Endothelial cell (in vitro differentiated cells): ENCODE data around the gene OR10A7. TPM values are rescaled to one million over a fixed set of nuclear protein-coding genes. Genes with fewer than 3 reads are reported as not detected.

Experiments
- DNase-seq: peaks from one replicate; pipeline ENCODE4 v3.0.0; 2021; ENCODE audit warnings: low spot score
- H3K27ac Mint-ChIP-seq: one replicate; pipeline ENCODE4 v1.8.0; 2021; ENCODE audit warnings: mixed read lengths, inconsistent platforms; ENCODE audit not compliant: unreplicated experiment
- H3K27me3 Mint-ChIP-seq: one replicate; pipeline ENCODE4 v1.8.0; 2021; ENCODE audit warnings: mild to moderate bottlenecking, moderate library complexity, mixed read lengths, inconsistent platforms; ENCODE audit not compliant: unreplicated experiment
- H3K36me3 Mint-ChIP-seq: one replicate; pipeline ENCODE4 v1.8.0; 2021; ENCODE audit warnings: mild to moderate bottlenecking, low read depth, mixed read lengths, inconsistent platforms; ENCODE audit not compliant: unreplicated experiment
- H3K4me1 Mint-ChIP-seq: one replicate; pipeline ENCODE4 v1.8.0; 2021; ENCODE audit warnings: mild to moderate bottlenecking, mixed read lengths, inconsistent platforms; ENCODE audit not compliant: unreplicated experiment
- H3K4me3 Mint-ChIP-seq: one replicate; pipeline ENCODE4 v1.8.0; 2021; ENCODE audit warnings: mild to moderate bottlenecking, mixed read lengths, inconsistent platforms; ENCODE audit not compliant: unreplicated experiment
- H3K9me3 Mint-ChIP-seq: one replicate; pipeline ENCODE4 v1.8.0; 2021; ENCODE audit warnings: mixed read lengths, inconsistent platforms; ENCODE audit not compliant: unreplicated experiment
- total RNA-seq: library from RNA; stranded (reverse); fragmentation: NEBNext Ultra II Directional; extraction: Animal tissue kit (Norgen Biotek cat#: 25700); gene quantifications from one replicate; pipeline ENCODE4 v1.2.1, GENCODE V29; 2021; ENCODE audit not compliant: unreplicated experiment
- TF ChIP-seq, protein P1 (sequence below): fragments of 200-600 bp; sonication (generic); IDR thresholded peaks from one replicate; pipeline ENCODE4 v1.5.0; 2021; ENCODE audit warnings: antibody characterized with exemption; ENCODE audit not compliant: unreplicated experiment

Gene OR10A7
- total RNA-seq, 1 donor from 2014 or later, result not detected

- H3K27me3 Mint-ChIP-seq, result no peaks in the 10 kb centered on the region
- DNase-seq, result no peak
- no peaks in the 10 kb centered on the region for H3K4me1 Mint-ChIP-seq
- H3K27ac Mint-ChIP-seq, result no peak overlapping the region
- TF ChIP-seq, protein P1, sequence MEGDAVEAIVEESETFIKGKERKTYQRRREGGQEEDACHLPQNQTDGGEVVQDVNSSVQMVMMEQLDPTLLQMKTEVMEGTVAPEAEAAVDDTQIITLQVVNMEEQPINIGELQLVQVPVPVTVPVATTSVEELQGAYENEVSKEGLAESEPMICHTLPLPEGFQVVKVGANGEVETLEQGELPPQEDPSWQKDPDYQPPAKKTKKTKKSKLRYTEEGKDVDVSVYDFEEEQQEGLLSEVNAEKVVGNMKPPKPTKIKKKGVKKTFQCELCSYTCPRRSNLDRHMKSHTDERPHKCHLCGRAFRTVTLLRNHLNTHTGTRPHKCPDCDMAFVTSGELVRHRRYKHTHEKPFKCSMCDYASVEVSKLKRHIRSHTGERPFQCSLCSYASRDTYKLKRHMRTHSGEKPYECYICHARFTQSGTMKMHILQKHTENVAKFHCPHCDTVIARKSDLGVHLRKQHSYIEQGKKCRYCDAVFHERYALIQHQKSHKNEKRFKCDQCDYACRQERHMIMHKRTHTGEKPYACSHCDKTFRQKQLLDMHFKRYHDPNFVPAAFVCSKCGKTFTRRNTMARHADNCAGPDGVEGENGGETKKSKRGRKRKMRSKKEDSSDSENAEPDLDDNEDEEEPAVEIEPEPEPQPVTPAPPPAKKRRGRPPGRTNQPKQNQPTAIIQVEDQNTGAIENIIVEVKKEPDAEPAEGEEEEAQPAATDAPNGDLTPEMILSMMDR, result no peak
- no peak overlapping the region for H3K4me3 Mint-ChIP-seq
- no peaks in the 10 kb centered on the region for H3K9me3 Mint-ChIP-seq
- no peaks in the 10 kb centered on the region for H3K36me3 Mint-ChIP-seq
Observed at GRCh38 chr12:55246159-55246558, 25.3 kb downstream of the OR10A7 start.

DNA sequence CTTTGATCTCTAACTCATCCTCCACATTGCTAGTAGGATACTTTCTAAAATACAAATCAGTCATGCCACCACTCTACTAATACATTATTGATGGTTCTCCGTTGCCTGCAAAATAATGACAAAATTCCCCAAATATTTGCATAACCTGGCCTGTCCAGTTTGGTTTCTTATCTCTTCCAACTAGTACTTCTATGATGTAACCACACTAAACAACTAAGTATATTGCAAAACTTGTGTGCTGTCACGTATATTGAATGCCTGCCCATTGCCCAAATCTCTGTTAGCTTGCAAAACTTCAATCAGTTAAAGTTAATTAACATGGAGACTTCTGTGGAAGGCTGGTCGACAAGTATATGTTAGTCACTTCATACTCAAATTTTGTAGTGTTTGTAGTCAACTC, 30.1 kb downstream of the OR10A7 start:
- H3K36me3 Mint-ChIP-seq, result no peaks in the 10 kb centered on the region
- no peaks in the 10 kb centered on the region for H3K4me1 Mint-ChIP-seq
- H3K9me3 Mint-ChIP-seq, result no peaks in the 10 kb centered on the region
- no peak overlapping the region for H3K4me3 Mint-ChIP-seq
- H3K27me3 Mint-ChIP-seq, result no peaks in the 10 kb centered on the region
- no peak for DNase-seq
- TF ChIP-seq, protein P1, result no peak
- no peak overlapping the region for H3K27ac Mint-ChIP-seq

DNA sequence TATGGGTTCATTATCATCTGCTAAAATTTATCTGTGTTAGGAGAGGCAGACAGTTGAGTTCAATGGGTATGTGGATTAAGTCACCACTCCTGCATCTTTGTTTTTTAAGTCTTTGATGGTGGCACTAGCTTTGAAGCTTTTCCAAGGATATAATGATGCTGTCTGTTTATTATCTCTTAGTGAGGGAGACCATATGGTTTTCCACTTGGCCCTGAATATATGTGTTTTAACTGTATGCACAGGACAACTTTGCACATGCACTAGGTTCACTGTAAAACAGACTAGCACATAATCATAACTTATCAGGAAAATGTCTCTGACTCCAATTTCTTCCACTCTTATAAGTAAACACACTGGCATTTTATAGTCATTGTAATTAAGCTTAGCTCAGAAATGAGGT, 32.5 kb downstream of the OR10A7 start:
- H3K27me3 Mint-ChIP-seq, result no peaks in the 10 kb centered on the region
- H3K27ac Mint-ChIP-seq, result no peak overlapping the region
- TF ChIP-seq, protein P1, result no peak
- H3K4me1 Mint-ChIP-seq, result no peaks in the 10 kb centered on the region
- DNase-seq, result no peak
- H3K9me3 Mint-ChIP-seq, result no peaks in the 10 kb centered on the region
- no peaks in the 10 kb centered on the region for H3K36me3 Mint-ChIP-seq
- H3K4me3 Mint-ChIP-seq, result no peak overlapping the region

DNA sequence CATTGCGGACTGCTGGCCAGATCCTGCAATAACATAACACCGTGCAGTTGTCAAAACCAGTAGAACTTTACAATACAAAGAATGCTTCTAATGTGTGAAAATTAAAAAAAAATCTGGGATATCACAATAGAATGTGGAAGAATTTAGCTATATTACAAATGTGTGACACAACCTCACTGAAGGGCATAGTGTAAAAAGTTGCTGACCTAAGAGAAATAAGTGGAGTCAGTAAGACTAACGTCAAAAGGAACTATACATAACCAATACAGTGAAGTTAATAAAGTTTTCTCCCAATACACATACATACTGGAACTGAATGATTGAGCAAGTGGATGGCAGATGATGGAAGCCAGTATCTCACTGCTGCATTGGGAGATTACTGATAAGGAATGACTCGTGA, 36.0 kb downstream of the OR10A7 start:
- Mint-ChIP-seq H3K4me3 (no peak overlapping the region), H3K27me3 (no peaks in the 10 kb centered on the region), H3K36me3 (no peaks in the 10 kb centered on the region), H3K4me1 (no peaks in the 10 kb centered on the region), H3K9me3 (no peaks in the 10 kb centered on the region), H3K27ac (no peak overlapping the region)
- no peak for DNase-seq
- TF ChIP-seq, protein P1, result no peak

DNA sequence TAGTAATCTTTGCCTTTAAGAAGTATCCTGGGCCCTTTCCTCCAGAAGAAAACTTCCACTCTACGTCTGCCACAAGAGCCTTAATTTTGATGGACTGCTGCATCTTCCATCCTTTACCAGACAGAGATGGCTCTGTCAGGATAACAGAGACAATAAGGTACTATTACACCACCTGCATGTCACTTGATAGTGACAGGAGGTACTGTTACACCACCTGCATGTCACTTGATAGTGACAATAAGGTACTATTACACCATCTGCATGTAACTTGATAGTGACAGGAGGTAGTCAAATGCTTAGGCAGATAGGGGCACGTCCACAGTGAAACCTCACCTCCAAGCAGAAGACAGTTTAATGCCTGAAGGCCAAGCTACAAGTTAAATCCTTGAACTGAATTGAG, 37.5 kb downstream of the OR10A7 start:
- Mint-ChIP-seq H3K27me3 (no peaks in the 10 kb centered on the region), H3K36me3 (no peaks in the 10 kb centered on the region)

More for the DNA sequence above, 37.5 kb downstream of the OR10A7 start:
- Mint-ChIP-seq H3K9me3 (no peaks in the 10 kb centered on the region), H3K27ac (no peak overlapping the region), H3K4me3 (no peak overlapping the region), H3K4me1 (no peaks in the 10 kb centered on the region)
- TF ChIP-seq, protein P1, result no peak
- DNase-seq, result no peak

Other genes with a start within 250 kb of the OR10A7 start
- 0.95 TPM for gene TESPA1, start 236.3 kb upstream of the OR10A7 start, total RNA-seq
- not detected for gene NEUROD4, start 201.1 kb upstream of the OR10A7 start, total RNA-seq
- gene OR9K2, start 94.6 kb upstream of the OR10A7 start, total RNA-seq, result not detected
- not detected for gene OR6C74, start 23.6 kb downstream of the OR10A7 start, total RNA-seq
- not detected for gene OR6C6, start 75.5 kb downstream of the OR10A7 start, total RNA-seq
- gene OR6C1, start 93.3 kb downstream of the OR10A7 start, total RNA-seq, result not detected
- not detected for gene OR6C3, start 109.7 kb downstream of the OR10A7 start, total RNA-seq
- not detected for gene OR6C75, start 141.9 kb downstream of the OR10A7 start, total RNA-seq
- gene OR6C65, start 179.5 kb downstream of the OR10A7 start, total RNA-seq, result not detected
- gene OR6C76, start 205.2 kb downstream of the OR10A7 start, total RNA-seq, result not detected
- not detected for gene OR6C2, start 223.1 kb downstream of the OR10A7 start, total RNA-seq
- not detected for gene OR6C70, start 249.1 kb downstream of the OR10A7 start, total RNA-seq